Superior temporal gyrus (tissue), 1 donor: ENCODE measurements around the gene GPR139.

Experiments used
- DNase-seq: peaks from one replicate; pipeline ENCODE4 v3.0.0-alpha.2; 2016; ENCODE audit errors: extremely low spot score

The GPR139 gene

GRCh38 chr16:19984135-19984534, 89.6 kb downstream of the GPR139 start:
- DNase-seq: no peak
